ENCODE results near the gene PSMD5.

The PSMD5 gene

GRCh38 chr9:120863833-120864232, 21.1 kb upstream of the PSMD5 start:
- TF ChIP-seq, protein P1, sequence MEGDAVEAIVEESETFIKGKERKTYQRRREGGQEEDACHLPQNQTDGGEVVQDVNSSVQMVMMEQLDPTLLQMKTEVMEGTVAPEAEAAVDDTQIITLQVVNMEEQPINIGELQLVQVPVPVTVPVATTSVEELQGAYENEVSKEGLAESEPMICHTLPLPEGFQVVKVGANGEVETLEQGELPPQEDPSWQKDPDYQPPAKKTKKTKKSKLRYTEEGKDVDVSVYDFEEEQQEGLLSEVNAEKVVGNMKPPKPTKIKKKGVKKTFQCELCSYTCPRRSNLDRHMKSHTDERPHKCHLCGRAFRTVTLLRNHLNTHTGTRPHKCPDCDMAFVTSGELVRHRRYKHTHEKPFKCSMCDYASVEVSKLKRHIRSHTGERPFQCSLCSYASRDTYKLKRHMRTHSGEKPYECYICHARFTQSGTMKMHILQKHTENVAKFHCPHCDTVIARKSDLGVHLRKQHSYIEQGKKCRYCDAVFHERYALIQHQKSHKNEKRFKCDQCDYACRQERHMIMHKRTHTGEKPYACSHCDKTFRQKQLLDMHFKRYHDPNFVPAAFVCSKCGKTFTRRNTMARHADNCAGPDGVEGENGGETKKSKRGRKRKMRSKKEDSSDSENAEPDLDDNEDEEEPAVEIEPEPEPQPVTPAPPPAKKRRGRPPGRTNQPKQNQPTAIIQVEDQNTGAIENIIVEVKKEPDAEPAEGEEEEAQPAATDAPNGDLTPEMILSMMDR (IDR thresholded peaks at IDR 0.05): no peak
- H3K27me3 ChIP-seq (ENCODE audit: control insufficient read depth, insufficient read depth, low read length): no peaks in the 10 kb centered on the region
- H2AFZ ChIP-seq: no peak overlapping the region
- no peak overlapping the region for H3K9ac ChIP-seq
- no peaks in the 10 kb centered on the region for H3K79me2 ChIP-seq
- H3K4me3 ChIP-seq (ENCODE audit: low read depth, low read length): no peak overlapping the region
- H3K27ac ChIP-seq: no peak overlapping the region
- H3K36me3 ChIP-seq (ENCODE audit: control insufficient read depth, insufficient read depth, low read length): no peaks in the 10 kb centered on the region
- no peaks in the 10 kb centered on the region for H3K4me1 ChIP-seq
- no peak overlapping the region for H3K4me2 ChIP-seq (ENCODE audit: low read length)
- H3K9me3 ChIP-seq (ENCODE audit: control insufficient read depth, low read length): no peaks in the 10 kb centered on the region

DNA sequence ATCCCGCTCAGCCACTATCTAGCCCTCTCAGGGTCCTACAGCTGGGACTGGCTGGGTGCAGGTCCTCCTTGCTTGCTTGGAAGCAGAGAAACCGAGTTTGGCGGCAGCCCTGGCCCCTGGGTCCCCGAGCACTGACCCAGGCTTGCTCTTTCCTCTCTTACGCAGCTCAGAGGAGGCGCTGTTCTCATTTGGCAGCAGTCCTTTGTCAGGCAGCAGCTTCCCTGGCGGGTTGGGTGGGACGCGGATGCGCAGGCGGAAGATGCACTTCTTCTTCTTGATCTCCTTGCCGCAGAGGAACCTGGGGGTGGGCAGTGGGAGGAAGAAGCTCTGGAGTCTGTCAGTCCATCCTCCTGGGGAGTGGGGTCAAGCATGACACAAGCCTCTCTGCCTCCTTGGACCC, 19.7 kb upstream of the PSMD5 start:
- H3K9me3 ChIP-seq (ENCODE audit: control insufficient read depth, low read length): no peaks in the 10 kb centered on the region
- H3K9ac ChIP-seq: no peak overlapping the region
- H3K4me3 ChIP-seq (ENCODE audit: low read depth, low read length): no peak overlapping the region
- H3K27me3 ChIP-seq (ENCODE audit: control insufficient read depth, insufficient read depth, low read length): no peaks in the 10 kb centered on the region
- no peaks in the 10 kb centered on the region for H3K36me3 ChIP-seq (ENCODE audit: control insufficient read depth, insufficient read depth, low read length)
- H3K4me1 ChIP-seq: no peaks in the 10 kb centered on the region
- no peak overlapping the region for H2AFZ ChIP-seq
- TF ChIP-seq, protein P1 (IDR thresholded peaks at IDR 0.05): no peak
- H3K79me2 ChIP-seq: no peaks in the 10 kb centered on the region
- no peak overlapping the region for H3K4me2 ChIP-seq (ENCODE audit: low read length)
- no peak overlapping the region for H3K27ac ChIP-seq

DNA sequence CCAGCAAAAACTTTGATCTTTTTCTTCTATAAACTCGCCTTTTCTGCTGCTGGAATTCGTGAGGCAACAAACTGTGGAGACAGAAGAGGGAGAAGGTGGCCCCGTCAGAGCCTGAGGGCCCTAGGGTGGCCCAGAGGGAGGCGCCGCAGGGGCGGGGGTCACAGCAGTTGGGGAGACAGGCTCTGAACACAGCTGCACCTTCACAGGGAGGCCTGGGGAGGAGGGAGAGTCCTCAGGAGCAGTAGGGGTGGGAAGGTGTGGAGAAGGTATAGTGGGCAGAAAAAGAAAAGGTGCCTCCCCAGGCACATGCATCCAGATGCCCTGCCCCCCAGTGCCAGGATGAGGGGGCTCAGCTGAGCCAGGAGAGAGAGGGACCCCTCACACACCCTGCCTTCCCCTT, 19.2 kb upstream of the PSMD5 start:
- Histone ChIP-seq H3K79me2 (no peaks in the 10 kb centered on the region), H3K4me3 (ENCODE audit: low read depth, low read length) (no peak overlapping the region), H2AFZ (no peak overlapping the region), H3K27ac (no peak overlapping the region), H3K9me3 (ENCODE audit: control insufficient read depth, low read length) (no peaks in the 10 kb centered on the region), H3K36me3 (ENCODE audit: control insufficient read depth, insufficient read depth, low read length) (no peaks in the 10 kb centered on the region), H3K9ac (no peak overlapping the region), H3K4me2 (ENCODE audit: low read length) (no peak overlapping the region), H3K4me1 (no peaks in the 10 kb centered on the region), H3K27me3 (ENCODE audit: control insufficient read depth, insufficient read depth, low read length) (no peaks in the 10 kb centered on the region)
- TF ChIP-seq, protein P1 (IDR thresholded peaks at IDR 0.05): no peak

- H3K4me1 ChIP-seq: no peaks in the 10 kb centered on the region
- TF ChIP-seq, protein P1 (IDR thresholded peaks at IDR 0.05): no peak
- no peaks in the 10 kb centered on the region for H3K79me2 ChIP-seq
- H3K9ac ChIP-seq: no peak overlapping the region
- H3K9me3 ChIP-seq (ENCODE audit: control insufficient read depth, low read length): no peaks in the 10 kb centered on the region
- H3K4me3 ChIP-seq (ENCODE audit: low read depth, low read length): no peak overlapping the region
- no peak overlapping the region for H2AFZ ChIP-seq
- no peak overlapping the region for H3K27ac ChIP-seq
- no peaks in the 10 kb centered on the region for H3K36me3 ChIP-seq (ENCODE audit: control insufficient read depth, insufficient read depth, low read length)
- H3K4me2 ChIP-seq (ENCODE audit: low read length): no peak overlapping the region
- no peaks in the 10 kb centered on the region for H3K27me3 ChIP-seq (ENCODE audit: control insufficient read depth, insufficient read depth, low read length)
These were observed 17.4 kb upstream of the PSMD5 start for GRCh38 chr9:120860083-120860482.

DNA sequence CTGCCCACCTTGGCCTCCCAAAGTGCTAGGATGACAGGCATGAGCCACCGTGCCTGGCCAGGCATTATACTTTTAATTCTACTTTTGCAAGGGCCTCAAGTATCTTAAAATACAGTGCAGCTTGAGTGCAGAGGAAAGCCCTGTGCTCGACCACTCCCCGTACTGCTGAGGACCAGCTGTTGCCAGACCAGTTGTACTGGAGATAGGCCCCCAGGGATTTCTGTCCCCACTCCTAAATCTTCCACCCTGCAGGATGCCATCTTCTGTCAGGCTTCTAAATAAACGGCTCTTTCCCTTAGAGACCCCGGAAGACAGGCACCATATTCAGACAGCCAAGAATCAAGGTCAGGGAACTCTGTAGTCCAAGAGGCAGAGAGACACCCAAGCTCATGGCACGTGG, 16.6 kb upstream of the PSMD5 start:
- no peaks in the 10 kb centered on the region for H3K79me2 ChIP-seq
- TF ChIP-seq, protein P1 (IDR thresholded peaks at IDR 0.05): no peak
- H3K4me2 ChIP-seq (ENCODE audit: low read length): no peak overlapping the region
- no peak overlapping the region for H2AFZ ChIP-seq
- H3K9me3 ChIP-seq (ENCODE audit: control insufficient read depth, low read length): no peaks in the 10 kb centered on the region
- no peaks in the 10 kb centered on the region for H3K4me1 ChIP-seq
- H3K27ac ChIP-seq: no peak overlapping the region
- H3K27me3 ChIP-seq (ENCODE audit: control insufficient read depth, insufficient read depth, low read length): no peaks in the 10 kb centered on the region
- no peak overlapping the region for H3K9ac ChIP-seq
- H3K36me3 ChIP-seq (ENCODE audit: control insufficient read depth, insufficient read depth, low read length): no peaks in the 10 kb centered on the region
- H3K4me3 ChIP-seq (ENCODE audit: low read depth, low read length): no peak overlapping the region

Measured in parathyroid adenoma (tissue), 2 donors.